GM12878 (cell line): ENCODE measurements around the gene CST8. TPM values are rescaled to one million over a fixed set of nuclear protein-coding genes. Genes with fewer than 3 reads are reported as not detected.

Experiments used
- ATAC-seq: fragments of 200-7000 bp; cut with Tn5 transposase; 3 replicates; pipeline ENCODE4 v1.9.1; 2020; ENCODE audit warnings: mild to moderate bottlenecking, moderate library complexity
- BruUV-seq: library from RNA; stranded (reverse); fragments of 400-500 nt; replicated peaks from 2 replicates; lab custom pipeline; 2021; lab: Mats Ljungman, UMichigan
- CTCF ChIA-PET: fragments of 300-600 bp; sonication (Branson Sonifier 250); formaldehyde crosslinking; extraction: SDS; loops from one replicate; lab custom pipeline; 2021; ENCODE audit warnings: inconsistent platforms; lab: Yijun Ruan, JAX
- POLR2A ChIA-PET: fragments of 350-600 bp; formaldehyde crosslinking; extraction: SDS; loops from one replicate; lab custom pipeline; 2021; ENCODE audit warnings: inconsistent platforms; lab: Charles Lee
- RAD21 ChIA-PET: fragments of 300-600 bp; sonication (Branson Sonifier 250); formaldehyde crosslinking; loops from one replicate; lab custom pipeline; 2023; ENCODE audit warnings: antibody characterized with exemption; ENCODE audit not compliant: unreplicated experiment; lab: Charles Lee
- SMC1A ChIA-PET: fragments of 300-600 bp; sonication (Branson Sonifier 250); formaldehyde crosslinking; loops from one replicate; lab custom pipeline; 2023; ENCODE audit not compliant: unreplicated experiment, uncharacterized antibody; lab: Charles Lee
- DNase-seq: peaks from one replicate; pipeline ENCODE4 v3.0.0-alpha.2; 2011; ENCODE audit warnings: low read depth, low spot score
- FAIRE-seq: peaks from 3 replicates; lab custom pipeline; 2011; peaks lifted over from hg19 to GRCh38; lab: Jason Lieb, UNC
- H2AFZ ChIP-seq: 2 replicates; pipeline ENCODE4 v1.6.0; 2011; ENCODE audit warnings: low read depth, low read length, control low read depth; ENCODE audit not compliant: control insufficient read depth
- H3K27ac ChIP-seq: 2 replicates; pipeline ENCODE4 v1.5.1; 2011; ENCODE audit warnings: control low read depth; ENCODE audit not compliant: control insufficient read depth, insufficient read depth
- H3K27me3 ChIP-seq, 2 experiments: replicated peaks in 1 of 2; 2 replicates each; pipeline versions ENCODE4 v1.6.0 to v1.6.1; 2011; ENCODE audit warnings: low read length in 1 of 2; ENCODE audit not compliant: control insufficient read depth in 2 of 2, insufficient read depth in 2 of 2
- H3K36me3 ChIP-seq, 2 experiments: 2 replicates each; pipeline ENCODE4 v1.5.1; 2011; ENCODE audit warnings: low read length in 1 of 2; ENCODE audit not compliant: control insufficient read depth in 2 of 2, insufficient read depth in 2 of 2
- H3K4me1 ChIP-seq: 2 replicates; pipeline ENCODE4 v1.6.1; 2011; ENCODE audit warnings: mild to moderate bottlenecking, low read length, moderate library complexity, mixed read lengths; ENCODE audit not compliant: control insufficient read depth, insufficient read depth
- H3K4me2 ChIP-seq: 2 replicates; pipeline ENCODE4 v1.6.0; 2011; ENCODE audit warnings: control low read depth; ENCODE audit not compliant: control insufficient read depth, insufficient read depth
- H3K4me3 ChIP-seq: fragments of 200-600 bp; sonication (generic); 2 replicates; pipeline ENCODE4 v1.5.1; 2016
- H3K79me2 ChIP-seq: 2 replicates; pipeline ENCODE4 v1.6.0; 2011; ENCODE audit warnings: low read length; ENCODE audit not compliant: control insufficient read depth, insufficient read depth
- H3K9ac ChIP-seq: 2 replicates; pipeline ENCODE4 v1.8.0; 2011; ENCODE audit warnings: low read length, control low read depth, mixed read lengths; ENCODE audit not compliant: control insufficient read depth, insufficient read depth
- H3K9me3 ChIP-seq: replicated peaks from 3 replicates; pipeline ENCODE4 v1.5.1; 2011; ENCODE audit warnings: mild to moderate bottlenecking, low read length; ENCODE audit not compliant: control insufficient read depth, insufficient read depth
- H4K20me1 ChIP-seq: 2 replicates; pipeline ENCODE4 v1.6.0; 2011; ENCODE audit not compliant: control insufficient read depth, insufficient read depth
- ATF7 ChIP-seq: fragments of 450-650 bp; IDR thresholded peaks from 2 replicates; pipeline ENCODE4 v1.6.1; 2016; ENCODE audit warnings: low read depth, mild to moderate bottlenecking
- CHD4 ChIP-seq: fragments of 200-600 bp; sonication (generic); IDR thresholded peaks from 2 replicates; pipeline ENCODE4 v1.6.1; 2016; ENCODE audit warnings: mild to moderate bottlenecking
- DPF2 ChIP-seq: fragments of 450-650 bp; IDR thresholded peaks from 2 replicates; pipeline ENCODE4 v1.6.1; 2017; ENCODE audit warnings: mild to moderate bottlenecking
- IKZF1 ChIP-seq: fragments of 450-650 bp; conservative IDR thresholded peaks from 2 replicates; pipeline ENCODE4 v1.6.1; 2017; ENCODE audit warnings: antibody characterized with exemption, mild to moderate bottlenecking
- NR2C2 ChIP-seq: IDR thresholded peaks from 2 replicates; pipeline ENCODE4 v1.6.1; 2011; ENCODE audit warnings: borderline replicate concordance, low read depth; ENCODE audit not compliant: control insufficient read depth, insufficient read length
- RB1 ChIP-seq: fragments of 450-650 bp; formaldehyde crosslinking; IDR thresholded peaks from 2 replicates; pipeline ENCODE4 v1.6.1; 2017; ENCODE audit warnings: mild to moderate bottlenecking, borderline replicate concordance
- RUNX3 ChIP-seq: IDR thresholded peaks from 2 replicates; pipeline ENCODE4 v1.6.1; 2012; ENCODE audit warnings: low read length, inconsistent platforms
- SIX5 ChIP-seq: IDR thresholded peaks from 2 replicates; pipeline ENCODE4 v1.6.1; 2011; ENCODE audit warnings: mild to moderate bottlenecking, low read depth, low read length, moderate library complexity; ENCODE audit not compliant: severe bottlenecking
- SPI1 ChIP-seq: IDR thresholded peaks from 2 replicates; pipeline ENCODE4 v1.6.1; 2011; ENCODE audit warnings: low read depth, mild to moderate bottlenecking, low read length, moderate library complexity, borderline replicate concordance; ENCODE audit not compliant: insufficient read depth
- WGBS: methylation state at CpG from one replicate; pipeline ENCODE4 v1.1.6; 2016; ENCODE audit warnings: low lambda C conversion rate; ENCODE audit not compliant: insufficient replicate concordance, insufficient coverage; ENCODE audit errors: missing lambda C conversion rate; 5-methylcytosine and 5-hydroxymethylcytosine counted together
- in situ Hi-C: fragments of 300-500 bp; cut with MboI; formaldehyde crosslinking; loops from 9 replicates; pipeline ENCODE4 v1.14.3; 2018; ENCODE audit warnings: mixed read lengths
- intact Hi-C: fragments of 100-400 bp; cut with micrococcal nuclease; formaldehyde crosslinking; loops from one replicate; pipeline ENCODE4 v1.14.2; 2022; ENCODE audit not compliant: unreplicated experiment
- polyA plus RNA-seq, 11 experiments: library from polyadenylated mRNA; depleted of rRNA in 4 of 11; unstranded in 6 of 11; stranded (reverse) in 5 of 11; fragments of >200 nt; fragmentation: Nextera tagmentation in 4 of 11; fragmentation: Illumina TruSeq in 1 of 11; extraction: Ambion mirVana in 4 of 11; extraction: Trizol in 1 of 11; gene quantifications; 1 replicate in 1 of 11; 2 replicates in 10 of 11; pipeline versions ENCODE4 v1.2.1 to v1.2.3, GENCODE V29; 2011 to 2016; ENCODE audit warnings: inconsistent platforms in 2 of 11, missing spikeins in 2 of 11, low read depth in 1 of 11
- total RNA-seq, 4 experiments: library from RNA; depleted of rRNA in 3 of 4; stranded (reverse); fragments of >200 nt in 3 of 4; fragmentation: Illumina TruSeq in 1 of 4; extraction: Trizol in 1 of 4; gene quantifications; 2 replicates each; pipeline versions ENCODE4 v1.2.1 to v1.2.3, GENCODE V29; 2013 to 2021
- TF ChIP-seq, protein P1 (sequence below): fragments of 450-650 bp; IDR thresholded peaks from 2 replicates; pipeline ENCODE4 v1.6.1; 2014; ENCODE audit warnings: mild to moderate bottlenecking
- TF ChIP-seq, protein P2 (sequence below): fragments of 450-650 bp; formaldehyde crosslinking; IDR thresholded peaks from 2 replicates; pipeline ENCODE4 v1.4.0; 2022; ENCODE audit warnings: mild to moderate bottlenecking, moderate library complexity

CST8 gene
- total and polyA plus RNA-seq, 10 of the 15 experiments (the other 5 are each of a cell fraction or from before 2014, with no cell fraction given): not detected

GRCh38 chr20:23449421-23449820 lies 41.5 kb upstream of the CST8 start:
- no peaks in the 10 kb centered on the region for H3K79me2 ChIP-seq
- ATAC-seq: peak; percentile 55
- no peaks in the 10 kb centered on the region for H3K36me3 ChIP-seq
- no peak overlapping the region for H3K4me2 ChIP-seq
- WGBS: 17% methylated on average over 3 of the region's 3 CpGs
- ChIA-PET RAD21 (no interaction called here), CTCF (interaction anchor here (1.6 kb wide), 1 partner anchor 9 kb away, joined by 4 read pairs; no protein-coding TSS in a partner anchor), SMC1A (no interaction called here), POLR2A (no interaction called here)
- H2AFZ ChIP-seq: no peak overlapping the region
- H3K4me3 ChIP-seq: no peak overlapping the region
- no TSS peak for BruUV-seq
- no peak for FAIRE-seq
- no peaks in the 10 kb centered on the region for H4K20me1 ChIP-seq
- no peaks in the 10 kb centered on the region for H3K27me3 ChIP-seq
- intact Hi-C loops (no loop called here), in situ Hi-C loops (no loop called here)
- no peaks in the 10 kb centered on the region for H3K4me1 ChIP-seq
- H3K9me3 ChIP-seq: no peaks in the 10 kb centered on the region
- TF ChIP-seq ATF7 (peak; percentile 32; the same call in 1 of the 2 replicates), SPI1 (peak; percentile 61; the same call in 1 of the 2 replicates), RUNX3 (peak; percentile 46), RB1 (no peak), CHD4 (no peak)
- no peak overlapping the region for H3K9ac ChIP-seq
- no peak overlapping the region for H3K27ac ChIP-seq
- no peak for DNase-seq

GRCh38 chr20:23450877-23451276 lies 40.0 kb upstream of the CST8 start:
- ATAC-seq (no peak), FAIRE-seq (no peak), DNase-seq (no peak)
- intact Hi-C loops: no loop called here
- WGBS: 0% methylated on average over 1 of the region's 1 CpG
- no peaks in the 10 kb centered on the region for H3K4me1 ChIP-seq
- H3K9ac ChIP-seq: no peak overlapping the region
- no peaks in the 10 kb centered on the region for H3K36me3 ChIP-seq
- RAD21 ChIA-PET: no interaction called here
- H3K27me3 ChIP-seq: no peaks in the 10 kb centered on the region
- no TSS peak for BruUV-seq
- no peak overlapping the region for H3K4me3 ChIP-seq
- H3K27ac ChIP-seq: no peak overlapping the region
- in situ Hi-C loops: no loop called here
- no peaks in the 10 kb centered on the region for H3K79me2 ChIP-seq
- H3K4me2 ChIP-seq: no peak overlapping the region
- no peak overlapping the region for H2AFZ ChIP-seq
- no peaks in the 10 kb centered on the region for H3K9me3 ChIP-seq
- CTCF ChIA-PET: no interaction called here
- no peaks in the 10 kb centered on the region for H4K20me1 ChIP-seq
- POLR2A ChIA-PET: no interaction called here
- SMC1A ChIA-PET: no interaction called here
- TF ChIP-seq IKZF1 (no peak), DPF2 (no peak), SIX5 (no peak), NR2C2 (no peak)
- TF ChIP-seq, protein P1, sequence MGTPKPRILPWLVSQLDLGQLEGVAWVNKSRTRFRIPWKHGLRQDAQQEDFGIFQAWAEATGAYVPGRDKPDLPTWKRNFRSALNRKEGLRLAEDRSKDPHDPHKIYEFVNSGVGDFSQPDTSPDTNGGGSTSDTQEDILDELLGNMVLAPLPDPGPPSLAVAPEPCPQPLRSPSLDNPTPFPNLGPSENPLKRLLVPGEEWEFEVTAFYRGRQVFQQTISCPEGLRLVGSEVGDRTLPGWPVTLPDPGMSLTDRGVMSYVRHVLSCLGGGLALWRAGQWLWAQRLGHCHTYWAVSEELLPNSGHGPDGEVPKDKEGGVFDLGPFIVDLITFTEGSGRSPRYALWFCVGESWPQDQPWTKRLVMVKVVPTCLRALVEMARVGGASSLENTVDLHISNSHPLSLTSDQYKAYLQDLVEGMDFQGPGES: no peak
- TF ChIP-seq, protein P2, sequence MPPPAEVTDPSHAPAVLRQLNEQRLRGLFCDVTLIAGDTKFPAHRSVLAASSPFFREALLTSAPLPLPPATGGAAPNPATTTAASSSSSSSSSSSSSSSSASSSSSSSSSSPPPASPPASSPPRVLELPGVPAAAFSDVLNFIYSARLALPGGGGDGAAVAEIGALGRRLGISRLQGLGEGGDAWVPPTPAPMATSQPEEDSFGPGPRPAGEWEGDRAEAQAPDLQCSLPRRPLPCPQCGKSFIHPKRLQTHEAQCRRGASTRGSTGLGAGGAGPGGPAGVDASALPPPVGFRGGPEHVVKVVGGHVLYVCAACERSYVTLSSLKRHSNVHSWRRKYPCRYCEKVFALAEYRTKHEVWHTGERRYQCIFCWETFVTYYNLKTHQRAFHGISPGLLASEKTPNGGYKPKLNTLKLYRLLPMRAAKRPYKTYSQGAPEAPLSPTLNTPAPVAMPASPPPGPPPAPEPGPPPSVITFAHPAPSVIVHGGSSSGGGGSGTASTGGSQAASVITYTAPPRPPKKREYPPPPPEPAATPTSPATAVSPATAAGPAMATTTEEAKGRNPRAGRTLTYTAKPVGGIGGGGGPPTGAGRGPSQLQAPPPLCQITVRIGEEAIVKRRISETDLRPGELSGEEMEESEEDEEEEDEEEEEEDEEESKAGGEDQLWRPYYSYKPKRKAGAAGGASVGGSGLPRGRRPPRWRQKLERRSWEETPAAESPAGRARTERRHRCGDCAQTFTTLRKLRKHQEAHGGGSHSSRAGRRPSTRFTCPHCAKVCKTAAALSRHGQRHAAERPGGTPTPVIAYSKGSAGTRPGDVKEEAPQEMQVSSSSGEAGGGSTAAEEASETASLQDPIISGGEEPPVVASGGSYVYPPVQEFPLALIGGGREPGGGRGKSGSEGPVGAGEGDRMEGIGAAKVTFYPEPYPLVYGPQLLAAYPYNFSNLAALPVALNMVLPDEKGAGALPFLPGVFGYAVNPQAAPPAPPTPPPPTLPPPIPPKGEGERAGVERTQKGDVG (CRISPR knock-in tag): no peak
